Colonic mucosa (tissue), 4 donors: ENCODE data around the gene LNPK. TPM values are rescaled to one million over a fixed set of nuclear protein-coding genes. Genes with fewer than 3 reads are reported as not detected.
"Not testable (repeated sequence)": the region's sequence is repeated elsewhere in the genome, so short reads cannot be mapped to it uniquely, and the experiment has no call there.

Source experiments
- DNase-seq: peaks from one replicate; pipeline ENCODE4 v3.0.0-alpha.2; 2020
- H3K27ac ChIP-seq: fragments of 200-600 bp; one replicate; pipeline ENCODE4 v1.8.0; 2021
- H3K27me3 ChIP-seq: fragments of 200-600 bp; one replicate; pipeline ENCODE4 v1.8.0; 2021
- H3K36me3 ChIP-seq: fragments of 200-600 bp; one replicate; pipeline ENCODE4 v1.8.0; 2021
- H3K4me1 ChIP-seq: fragments of 200-600 bp; one replicate; pipeline ENCODE4 v1.8.0; 2021; ENCODE audit warnings: mild to moderate bottlenecking
- H3K4me3 ChIP-seq: fragments of 200-600 bp; one replicate; pipeline ENCODE4 v1.8.0; 2021
- H3K9ac ChIP-seq, 2 donors: one replicate each; pipeline ENCODE4 v1.7.0; 2013; ENCODE audit warnings: control low read depth in 2 of 2, low read depth in 2 of 2, low read length in 2 of 2
- H3K9me3 ChIP-seq: fragments of 200-600 bp; one replicate; pipeline ENCODE4 v1.8.0; 2021
- intact Hi-C: fragments of 100-400 bp; cut with DNase I; formaldehyde crosslinking; loops from one replicate; pipeline ENCODE4 v1.14.1; 2022
- total RNA-seq, 2 donors: library from RNA; stranded (reverse); fragmentation: NEBNext Ultra II Directional in 1 of 2; extraction: Animal tissue kit (Norgen Biotek cat#: 25700) in 1 of 2; gene quantifications; one replicate each; pipeline ENCODE4 v1.2.1, GENCODE V29; 2021
- TF ChIP-seq, protein P1 (sequence below): fragments of 200-600 bp; IDR thresholded peaks from one replicate; pipeline ENCODE4 v1.8.0; 2022; ENCODE audit warnings: antibody characterized with exemption, mild to moderate bottlenecking
- donor health status: healthy.
- donor health status: DM: no; HTN: no; CAD: no.
- donor health status: DM: no; HTN: no; CAD: no.

LNPK gene
- total RNA-seq, 2 donors from 2014 or later, result 38.5 to 48.4 TPM

GRCh38 chr2:175926272-175926671 lies 75.8 kb downstream of the LNPK start:
- TF ChIP-seq, protein P1, sequence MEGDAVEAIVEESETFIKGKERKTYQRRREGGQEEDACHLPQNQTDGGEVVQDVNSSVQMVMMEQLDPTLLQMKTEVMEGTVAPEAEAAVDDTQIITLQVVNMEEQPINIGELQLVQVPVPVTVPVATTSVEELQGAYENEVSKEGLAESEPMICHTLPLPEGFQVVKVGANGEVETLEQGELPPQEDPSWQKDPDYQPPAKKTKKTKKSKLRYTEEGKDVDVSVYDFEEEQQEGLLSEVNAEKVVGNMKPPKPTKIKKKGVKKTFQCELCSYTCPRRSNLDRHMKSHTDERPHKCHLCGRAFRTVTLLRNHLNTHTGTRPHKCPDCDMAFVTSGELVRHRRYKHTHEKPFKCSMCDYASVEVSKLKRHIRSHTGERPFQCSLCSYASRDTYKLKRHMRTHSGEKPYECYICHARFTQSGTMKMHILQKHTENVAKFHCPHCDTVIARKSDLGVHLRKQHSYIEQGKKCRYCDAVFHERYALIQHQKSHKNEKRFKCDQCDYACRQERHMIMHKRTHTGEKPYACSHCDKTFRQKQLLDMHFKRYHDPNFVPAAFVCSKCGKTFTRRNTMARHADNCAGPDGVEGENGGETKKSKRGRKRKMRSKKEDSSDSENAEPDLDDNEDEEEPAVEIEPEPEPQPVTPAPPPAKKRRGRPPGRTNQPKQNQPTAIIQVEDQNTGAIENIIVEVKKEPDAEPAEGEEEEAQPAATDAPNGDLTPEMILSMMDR, result no peak
- no peak for DNase-seq
- no peaks in the 10 kb centered on the region for H3K4me1 ChIP-seq
- H3K27ac ChIP-seq, result no peak overlapping the region
- H3K9ac ChIP-seq, result no peak overlapping the region
- no peak overlapping the region for H3K4me3 ChIP-seq
- no peaks in the 10 kb centered on the region for H3K36me3 ChIP-seq
- no peaks in the 10 kb centered on the region for H3K27me3 ChIP-seq
- H3K9me3 ChIP-seq, result no peaks in the 10 kb centered on the region
- intact Hi-C loops, result no loop called here

- Histone ChIP-seq H3K27ac (no peak overlapping the region), H3K4me1 (no peaks in the 10 kb centered on the region), H3K36me3 (no peaks in the 10 kb centered on the region), H3K27me3 (no peaks in the 10 kb centered on the region), H3K9me3 (no peaks in the 10 kb centered on the region), H3K4me3 (no peak overlapping the region), H3K9ac (no peak overlapping the region)
- intact Hi-C loops, result no loop called here
- DNase-seq, result no peak
- TF ChIP-seq, protein P1, result no peak
These were observed 79.9 kb downstream of the LNPK start for GRCh38 chr2:175922160-175922559.

DNA sequence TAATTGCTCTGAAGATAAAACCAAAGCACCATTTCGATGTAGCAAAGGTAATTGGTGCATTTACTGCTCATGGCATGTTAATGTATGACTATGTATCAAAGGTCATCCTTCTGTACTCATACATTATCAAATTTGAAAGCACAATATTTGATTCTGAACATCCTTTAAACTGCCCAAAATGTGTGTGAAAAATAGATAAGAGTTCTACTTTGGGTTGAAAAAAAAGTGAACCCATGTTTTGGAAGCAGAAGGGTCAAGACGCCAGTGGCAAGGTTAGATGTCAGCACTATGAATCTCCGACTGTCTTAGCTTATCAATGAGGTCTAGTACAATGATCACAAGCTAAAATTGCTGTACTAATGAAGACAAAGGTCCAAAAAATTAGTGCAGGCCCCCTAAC lies 83.1 kb downstream of the LNPK start:
- TF ChIP-seq, protein P1, result no peak
- intact Hi-C loops, result no loop called here
- Histone ChIP-seq H3K4me1 (no peaks in the 10 kb centered on the region), H3K4me3 (no peak overlapping the region), H3K27me3 (no peaks in the 10 kb centered on the region), H3K36me3 (no peaks in the 10 kb centered on the region), H3K27ac (no peak overlapping the region), H3K9me3 (no peaks in the 10 kb centered on the region), H3K9ac (no peak overlapping the region)
- DNase-seq, result no peak

DNA sequence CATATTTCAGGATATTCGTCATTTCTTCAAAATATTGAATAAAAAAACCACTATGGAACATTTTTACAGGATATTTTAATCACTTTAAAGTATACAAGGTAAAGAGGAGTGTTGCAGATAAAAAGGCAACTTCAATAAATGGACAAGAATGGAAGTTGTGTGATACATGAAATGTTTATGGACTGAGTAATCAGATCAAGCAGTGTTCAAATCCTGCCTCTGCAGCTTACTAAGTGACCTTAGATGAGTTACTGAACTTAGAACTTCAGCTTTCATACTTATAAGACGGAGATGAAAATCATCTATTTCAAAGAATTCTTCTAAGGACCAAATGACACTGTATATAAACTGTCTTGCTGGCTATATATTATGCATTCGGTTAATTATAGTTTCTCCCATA lies 87.2 kb downstream of the LNPK start:
- intact Hi-C loops, result no loop called here
- H3K27ac ChIP-seq, result no peak overlapping the region
- H3K4me3 ChIP-seq, result no peak overlapping the region
- no peaks in the 10 kb centered on the region for H3K27me3 ChIP-seq
- TF ChIP-seq, protein P1, result no peak
- no peak for DNase-seq
- no peak overlapping the region for H3K9ac ChIP-seq
- no peaks in the 10 kb centered on the region for H3K9me3 ChIP-seq
- H3K36me3 ChIP-seq, result no peaks in the 10 kb centered on the region
- H3K4me1 ChIP-seq, result no peaks in the 10 kb centered on the region

DNA sequence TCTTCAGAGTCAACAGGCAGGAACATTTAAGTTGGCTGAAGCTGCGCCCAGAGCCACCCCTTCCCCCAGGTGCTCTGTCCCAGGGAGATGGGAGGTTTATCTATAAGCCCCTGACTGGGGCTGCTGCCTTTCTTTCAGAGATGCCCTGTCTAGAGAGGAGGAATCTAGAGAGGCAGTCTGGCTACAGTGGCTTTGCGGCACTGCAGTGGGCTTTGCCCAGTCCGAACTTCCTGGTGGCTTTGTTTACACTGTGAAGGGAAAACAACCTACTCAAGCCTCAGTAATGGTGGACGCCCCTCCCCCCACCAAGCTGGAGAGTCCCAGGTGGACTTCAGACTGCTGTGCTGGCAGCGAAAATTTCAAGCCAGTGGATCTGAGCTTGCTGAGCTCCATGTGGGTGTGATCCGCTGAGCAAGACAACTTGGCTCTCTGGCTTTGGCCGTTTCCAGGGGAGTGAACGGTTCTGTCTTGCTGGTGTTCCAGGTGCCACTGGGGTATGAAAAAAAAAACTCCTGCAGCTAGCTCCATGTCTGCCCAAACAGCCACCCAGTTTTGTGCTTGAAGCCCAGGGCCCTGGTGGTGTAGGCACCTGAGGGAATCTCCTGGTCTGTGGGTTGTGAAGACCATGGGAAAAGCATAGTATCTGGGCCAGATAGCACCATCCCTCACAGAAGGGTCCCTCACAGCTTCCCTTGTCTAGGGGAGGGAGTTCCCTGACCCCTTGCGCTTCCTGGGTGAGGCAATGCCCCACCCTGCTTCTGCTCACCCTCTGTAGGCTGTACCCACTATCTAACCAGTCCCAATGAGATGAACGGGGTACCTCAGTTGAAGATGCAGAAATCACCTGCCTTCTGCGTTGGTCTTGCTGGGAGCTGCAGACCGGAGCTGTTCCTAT lies 88.0 kb downstream of the LNPK start:
- H3K9me3 ChIP-seq, H3K4me3 ChIP-seq, intact Hi-C loops, H3K4me1 ChIP-seq, H3K9ac ChIP-seq, DNase-seq, H3K27me3 ChIP-seq, H3K27ac ChIP-seq, H3K36me3 ChIP-seq: not testable (repeated sequence)

DNA sequence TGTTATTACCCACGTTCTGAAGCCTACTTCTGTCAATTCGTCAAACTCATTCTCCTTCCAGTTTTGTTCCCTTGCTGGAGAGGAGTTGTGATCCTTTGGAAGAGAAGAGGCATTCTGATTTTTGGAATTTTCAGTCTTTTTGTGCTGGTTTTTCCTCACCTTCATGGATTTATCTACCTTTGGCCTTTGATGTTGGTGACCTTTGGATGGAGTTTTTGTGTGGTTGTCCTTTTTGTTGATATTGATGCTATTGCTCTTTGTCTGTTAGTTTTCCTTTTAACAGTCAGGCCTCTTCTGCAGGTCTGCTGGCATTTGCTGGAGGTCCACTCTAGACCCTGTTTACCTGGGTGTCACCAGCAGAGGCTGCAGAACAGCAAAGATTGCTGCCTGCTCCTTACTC lies 88.8 kb downstream of the LNPK start:
- intact Hi-C loops, H3K36me3 ChIP-seq: not testable (repeated sequence)

More for the DNA sequence above, 88.8 kb downstream of the LNPK start:
- H3K27me3 ChIP-seq, H3K9me3 ChIP-seq, DNase-seq, H3K4me3 ChIP-seq, H3K4me1 ChIP-seq, H3K27ac ChIP-seq, H3K9ac ChIP-seq: not testable (repeated sequence)
